ENCODE data around the gene CBLN3.
A peak's percentile ranks its signal among the peaks of the same experiment; 100 is the strongest.
"Not testable (repeated sequence)": the region's sequence is repeated elsewhere in the genome, so short reads cannot be mapped to it uniquely, and the experiment has no call there.

CBLN3 gene

DNA sequence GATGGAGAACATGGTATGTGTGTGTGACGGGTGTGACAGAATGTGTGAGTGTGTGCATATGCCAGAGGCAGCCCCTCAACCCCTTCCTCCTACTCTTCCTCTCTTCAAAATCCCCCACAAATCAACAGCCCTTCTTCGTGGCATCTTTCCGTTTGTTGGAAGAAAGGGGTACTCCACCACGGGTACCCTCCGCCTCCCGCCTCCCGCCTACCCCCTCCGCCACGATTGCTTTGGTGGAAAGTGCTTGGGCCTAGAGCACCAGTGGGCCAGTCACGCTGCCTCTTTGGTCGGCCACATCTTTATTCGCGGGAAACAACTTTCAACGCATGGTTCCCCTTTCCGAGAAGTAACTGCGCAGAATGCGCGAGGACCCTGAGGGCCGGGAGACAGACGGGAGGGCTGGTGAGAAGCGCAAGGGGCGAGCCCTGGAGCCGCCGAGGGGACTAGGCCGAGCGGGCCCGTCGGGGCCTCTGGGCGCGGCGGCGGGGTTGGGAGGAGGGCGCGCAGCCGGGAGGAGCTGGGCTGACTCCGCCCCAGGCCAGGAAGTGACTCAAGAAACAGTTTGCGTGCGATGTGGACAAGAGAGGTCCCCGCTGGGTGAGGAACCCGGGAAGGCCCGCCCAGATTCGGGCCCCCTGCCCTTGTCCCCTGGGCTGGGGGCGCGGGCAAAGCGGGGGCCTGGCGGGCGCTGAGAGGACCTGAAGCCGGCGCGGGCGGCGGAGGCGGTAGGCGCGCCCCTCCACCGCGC, at the start of gene CBLN3, which contains the start of gene KHNYN:
CBLN3 (minus strand) TSS at position 274 of the 748 bp plus-strand sequence. CDS start 614 bp downstream, outside the sequence.
KHNYN (plus strand) TSS at position 560 of the 748 bp plus-strand sequence. CDS start 777 bp downstream, outside the sequence.
- peak; percentile 80 for DNase-seq

DNA sequence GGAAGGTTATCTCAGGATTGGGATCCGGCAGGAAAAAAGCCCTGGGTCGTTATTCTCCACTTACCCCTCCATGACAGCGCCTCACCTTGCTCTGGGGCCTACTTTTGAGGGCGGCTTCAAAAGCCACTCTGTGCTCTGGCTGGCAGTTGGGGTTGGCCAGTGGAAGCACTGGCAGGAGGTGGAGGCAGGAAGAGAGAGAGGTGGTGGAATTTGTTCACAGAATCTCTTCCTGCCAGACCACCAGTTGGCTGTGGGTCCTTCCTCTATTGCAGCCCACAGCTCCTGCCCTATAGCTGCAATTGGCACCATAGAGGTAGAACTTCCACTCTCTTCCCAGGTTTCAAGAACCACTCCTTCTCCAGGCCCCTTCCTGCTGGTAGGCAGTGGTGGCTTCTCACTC, 45.8 kb upstream of the CBLN3 start:
- no peak for DNase-seq

DNA sequence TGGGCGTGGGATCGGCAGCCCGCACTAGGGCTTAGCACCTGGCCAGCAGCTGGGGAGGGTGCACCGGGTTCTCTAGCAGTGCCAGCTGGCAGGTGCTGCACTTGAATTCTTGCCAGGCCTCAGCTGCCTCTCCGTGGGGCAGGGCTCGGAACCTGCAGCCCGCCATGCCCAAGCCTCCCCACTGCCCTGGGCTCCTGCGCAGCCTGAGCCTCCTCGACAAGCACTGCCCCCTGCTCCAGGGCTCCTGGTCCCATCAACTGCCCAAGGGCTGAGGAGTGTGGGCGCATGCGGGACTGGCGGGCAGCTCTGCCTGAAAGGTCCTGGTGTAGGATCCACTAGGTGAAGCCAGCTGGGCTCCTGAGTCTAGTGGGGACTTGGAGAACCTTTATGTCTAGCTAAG, 43.7 kb upstream of the CBLN3 start:
- DNase-seq, result no peak

DNA sequence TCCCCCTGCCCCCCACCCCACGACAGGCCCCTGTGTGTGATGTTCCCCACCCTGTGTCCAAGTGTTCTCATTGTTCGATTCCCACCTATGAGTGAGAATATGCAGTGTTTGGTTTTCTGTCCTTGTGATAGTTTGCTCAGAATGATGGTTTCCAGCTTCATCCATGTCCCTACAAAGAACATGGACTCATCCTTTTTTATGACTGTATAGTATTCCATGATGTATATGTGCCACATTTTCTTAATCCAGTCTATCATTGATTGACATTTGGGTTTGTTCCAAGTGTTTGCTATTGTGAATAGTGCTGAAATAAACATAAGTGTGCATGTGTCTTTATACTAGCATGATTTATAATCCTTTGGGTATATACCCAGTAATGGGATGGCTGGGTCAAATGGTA, 41.0 kb upstream of the CBLN3 start:
- not testable (repeated sequence) for DNase-seq

DNA sequence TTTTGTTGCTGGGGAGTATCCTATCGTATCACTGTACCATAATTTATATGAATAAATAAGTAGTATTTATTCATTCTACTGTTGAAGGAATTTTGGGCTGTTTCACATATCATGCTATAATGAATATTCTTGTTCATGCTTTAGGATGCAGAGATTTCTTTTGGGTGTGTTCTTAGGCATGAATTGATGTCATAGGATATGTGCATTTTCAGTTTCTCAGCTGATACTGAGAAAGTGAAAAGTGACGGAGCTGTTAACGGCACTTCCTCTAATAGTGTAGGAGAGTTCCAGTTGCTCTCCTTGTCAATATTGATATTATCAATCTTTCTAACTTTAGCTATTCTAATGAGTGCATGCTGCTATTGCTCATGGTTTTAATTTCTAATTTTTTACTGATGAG, 36.3 kb upstream of the CBLN3 start:
- no peak for DNase-seq

DNA sequence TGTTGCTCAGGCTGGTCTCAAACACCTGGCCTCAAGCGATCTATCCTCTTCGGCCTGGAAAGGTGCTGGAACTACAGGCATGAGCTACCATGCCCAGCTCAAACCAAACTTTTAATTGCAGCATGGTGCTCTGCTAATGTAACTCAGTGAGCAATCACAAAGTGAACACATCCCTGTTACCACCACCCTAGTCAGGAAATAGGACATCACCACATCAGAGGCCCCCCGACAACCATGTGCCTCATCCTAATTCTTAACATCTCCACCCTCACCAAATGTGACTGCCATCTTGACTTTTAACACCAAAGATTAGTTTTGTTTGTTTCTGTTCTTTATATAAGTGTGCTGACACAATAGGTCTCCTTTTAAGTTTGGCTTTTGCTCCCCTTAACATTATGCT, 35.9 kb upstream of the CBLN3 start:
- no peak for DNase-seq

DNA sequence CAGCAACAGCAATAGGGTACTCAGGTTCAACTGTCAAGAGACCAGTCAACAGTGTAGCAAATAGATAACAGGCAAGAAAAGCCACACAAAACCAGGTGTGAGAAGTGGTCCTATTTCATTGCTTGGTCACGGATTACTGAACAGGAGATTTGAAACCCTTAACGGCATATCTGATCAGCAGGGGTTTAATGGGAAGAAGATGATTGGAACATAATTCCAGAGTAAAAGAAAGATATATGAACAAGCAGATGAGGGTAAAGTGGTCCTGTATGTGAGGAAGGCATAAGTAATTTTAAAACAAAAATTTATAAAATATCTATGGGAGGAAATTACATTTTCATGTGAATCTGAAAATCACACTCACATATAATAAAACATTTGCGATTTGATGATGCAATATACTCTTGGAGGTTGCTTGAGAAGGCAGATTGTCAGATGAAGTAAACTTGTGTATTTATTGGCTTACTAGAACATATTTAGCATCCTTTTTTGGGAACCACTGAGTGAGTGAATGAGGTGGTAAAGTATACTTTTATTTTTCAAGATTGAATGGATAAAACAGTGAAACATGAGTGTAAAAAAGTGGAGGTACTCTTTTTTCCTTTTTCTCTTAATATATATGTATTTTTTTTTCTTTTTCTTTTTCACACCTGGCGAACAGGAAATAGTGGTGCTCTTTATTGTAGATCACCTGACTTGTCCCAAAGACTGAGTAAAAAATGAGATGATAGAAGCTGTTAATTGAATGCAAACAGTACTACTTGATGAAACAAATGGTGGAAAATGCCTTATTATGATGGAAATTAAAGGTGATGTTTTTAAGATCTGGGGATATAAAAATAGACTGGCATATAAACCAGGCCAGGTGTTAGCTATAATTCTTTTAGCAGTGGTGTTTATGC, 34.7 kb upstream of the CBLN3 start:
- DNase-seq, result no peak

DNA sequence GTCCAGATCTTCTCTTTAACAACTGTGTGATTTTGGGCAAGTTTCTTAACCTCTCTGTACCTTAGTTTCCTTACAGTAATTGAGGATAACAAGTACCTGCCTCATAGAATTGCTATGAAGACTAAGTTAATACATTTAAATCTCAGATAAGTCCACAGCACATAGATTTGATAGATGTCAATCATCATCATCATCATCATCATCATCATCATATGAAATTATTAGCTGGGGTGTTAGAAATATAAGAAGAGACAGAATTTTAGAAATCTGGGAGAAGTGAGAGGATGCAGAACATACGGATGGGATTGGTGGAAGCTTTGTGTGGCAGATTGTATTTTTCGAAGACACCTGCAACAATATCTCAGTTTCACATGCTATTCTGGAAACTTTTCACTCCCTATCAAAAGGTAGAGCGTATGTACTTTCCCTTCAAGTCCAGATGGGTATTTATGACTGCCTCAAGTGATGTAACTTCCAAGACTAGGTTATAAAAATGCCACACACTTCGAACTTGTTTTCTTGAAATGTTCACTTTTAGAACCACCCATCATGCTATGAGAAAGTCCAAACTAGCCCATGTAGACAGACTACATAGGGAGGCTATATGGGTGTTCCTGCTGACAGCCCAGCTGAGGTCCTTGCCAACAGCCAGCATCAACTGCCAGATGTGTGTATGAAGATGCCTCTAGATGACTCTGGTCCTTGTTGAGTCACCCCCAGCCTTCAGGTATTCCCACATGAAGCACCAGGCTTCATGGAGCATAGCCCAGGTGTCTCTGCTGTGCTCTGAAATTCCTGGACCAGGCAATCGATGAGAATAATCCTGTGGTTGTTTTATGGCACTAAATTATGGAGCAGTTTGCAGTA, 33.8 kb upstream of the CBLN3 start:
- no peak for DNase-seq

DNA sequence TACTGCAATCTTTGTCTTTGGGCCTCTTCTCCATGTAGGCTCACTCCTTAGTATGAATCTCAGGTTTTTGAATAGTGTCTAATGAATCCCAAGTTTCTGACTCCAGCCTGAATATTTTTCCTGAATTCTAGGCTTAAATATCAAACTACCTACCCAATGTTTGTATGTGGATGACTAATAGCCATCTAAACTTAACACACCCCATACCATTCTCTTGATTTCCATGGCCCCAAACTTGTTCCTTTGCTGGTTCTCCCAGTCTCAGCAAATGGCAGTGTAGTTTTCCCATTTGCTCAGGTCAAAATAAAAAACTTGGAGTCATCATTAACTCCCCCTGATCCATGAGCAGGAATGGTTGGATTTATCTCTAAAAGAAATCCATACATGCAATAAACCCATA, 31.9 kb upstream of the CBLN3 start:
- no peak for DNase-seq

DNA sequence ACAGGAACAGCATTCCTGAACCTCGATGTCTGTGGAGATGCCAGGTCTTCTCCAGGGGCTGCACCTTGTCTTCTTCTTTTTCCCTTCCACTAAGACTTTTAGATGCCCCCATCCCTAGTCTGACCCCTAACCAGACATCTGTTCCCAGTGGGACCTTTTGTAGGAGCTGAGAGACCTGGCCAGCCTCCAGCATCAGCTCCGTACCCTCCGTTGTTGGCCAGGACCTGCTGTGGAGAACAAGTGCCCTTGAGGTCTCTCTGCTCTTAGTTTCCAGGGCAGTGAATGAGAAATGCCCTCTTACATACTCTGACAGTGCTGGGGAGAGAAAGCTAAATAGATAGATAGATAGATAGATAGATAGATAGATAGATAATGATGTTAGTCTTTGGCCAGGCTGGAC, 29.9 kb upstream of the CBLN3 start:
- DNase-seq, result no peak

DNA sequence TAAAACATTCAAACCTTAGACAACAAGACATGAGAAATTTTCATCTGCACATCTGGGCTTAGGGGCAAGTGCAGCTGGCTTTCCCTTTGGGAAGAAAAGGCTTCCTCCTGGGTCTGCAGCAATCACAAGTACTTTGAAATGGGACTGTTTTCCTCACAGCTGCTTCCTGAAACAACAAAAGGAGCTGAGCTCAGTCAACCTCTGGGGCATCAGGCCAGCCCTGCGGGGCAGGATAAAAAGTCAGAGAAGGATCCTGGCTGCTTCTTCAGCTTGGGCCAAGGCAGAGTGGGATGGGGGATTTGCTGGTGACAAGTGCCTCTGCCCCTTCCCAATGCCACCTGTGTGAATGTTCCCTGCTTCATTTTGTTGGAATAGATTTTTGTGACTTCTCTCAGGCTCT, 29.3 kb upstream of the CBLN3 start:
- no peak for DNase-seq

DNA sequence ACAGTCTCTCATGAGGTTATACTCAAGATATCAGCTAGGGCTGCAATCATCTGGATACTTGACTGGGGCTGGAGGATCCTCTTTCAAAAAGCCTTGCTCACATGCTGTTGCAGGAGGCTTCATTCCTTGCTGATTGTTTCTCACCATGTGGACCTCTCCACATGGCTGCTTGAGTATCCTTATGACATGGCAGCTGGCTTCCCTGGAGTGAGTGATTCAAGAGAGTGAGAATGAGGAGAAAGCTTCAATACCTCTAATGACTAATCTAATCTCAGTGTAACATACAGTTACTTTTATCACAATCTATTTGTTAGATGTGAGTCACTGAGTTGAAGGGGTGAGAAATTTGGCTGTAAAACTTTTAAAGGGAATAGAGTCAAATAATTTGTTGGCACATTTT, 27.5 kb upstream of the CBLN3 start:
- DNase-seq, result no peak

DNA sequence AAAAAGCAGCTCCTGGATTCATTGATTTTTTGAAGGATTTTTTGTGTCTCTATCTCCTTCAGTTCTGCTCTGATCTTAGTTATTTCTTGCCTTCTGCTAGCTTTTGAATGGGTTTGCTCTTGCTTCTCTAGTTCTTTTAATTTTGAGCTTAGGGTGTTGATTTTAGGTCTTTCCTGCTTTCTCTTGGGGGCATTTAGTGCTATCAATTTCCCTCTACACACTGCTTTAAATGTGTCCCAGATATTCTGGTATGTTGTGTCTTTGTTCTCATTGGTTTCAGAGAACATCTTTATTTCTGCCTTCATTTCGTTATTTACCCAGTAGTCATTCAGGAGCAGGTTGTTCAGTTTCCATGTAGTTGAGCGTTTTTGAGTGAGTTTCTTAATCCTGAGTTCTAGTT, 21.4 kb upstream of the CBLN3 start:
- DNase-seq, result not testable (repeated sequence)

DNA sequence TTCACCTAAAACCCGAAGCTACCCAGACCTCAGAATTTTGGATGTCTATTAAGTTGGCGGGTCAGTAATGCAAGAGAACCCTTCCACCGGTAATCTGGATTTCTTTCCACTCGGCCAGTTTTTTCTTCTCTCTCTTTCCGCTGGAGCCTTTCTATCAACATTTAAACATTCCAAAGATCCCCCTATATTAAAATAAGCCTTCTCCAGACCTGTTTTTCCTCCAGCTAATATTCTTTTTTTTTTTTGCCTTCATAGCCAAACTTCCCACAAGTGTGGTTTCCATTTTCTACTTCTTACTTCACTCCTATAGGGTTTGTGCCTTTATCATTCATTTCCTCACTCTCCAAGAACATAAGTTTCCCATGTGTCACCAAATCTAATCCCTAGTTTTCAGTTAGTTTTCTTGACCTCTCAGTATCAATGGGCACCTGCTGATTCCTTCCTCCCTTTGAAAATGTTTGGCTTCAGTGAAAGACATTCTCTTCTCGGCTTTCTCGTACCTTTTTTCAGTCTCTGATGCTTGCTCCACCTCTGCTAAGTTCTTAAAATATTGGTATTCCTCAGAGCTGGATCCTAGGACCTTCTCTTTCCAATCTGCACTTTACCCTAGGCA, 13.7 kb upstream of the CBLN3 start:
- DNase-seq, result no peak

DNA sequence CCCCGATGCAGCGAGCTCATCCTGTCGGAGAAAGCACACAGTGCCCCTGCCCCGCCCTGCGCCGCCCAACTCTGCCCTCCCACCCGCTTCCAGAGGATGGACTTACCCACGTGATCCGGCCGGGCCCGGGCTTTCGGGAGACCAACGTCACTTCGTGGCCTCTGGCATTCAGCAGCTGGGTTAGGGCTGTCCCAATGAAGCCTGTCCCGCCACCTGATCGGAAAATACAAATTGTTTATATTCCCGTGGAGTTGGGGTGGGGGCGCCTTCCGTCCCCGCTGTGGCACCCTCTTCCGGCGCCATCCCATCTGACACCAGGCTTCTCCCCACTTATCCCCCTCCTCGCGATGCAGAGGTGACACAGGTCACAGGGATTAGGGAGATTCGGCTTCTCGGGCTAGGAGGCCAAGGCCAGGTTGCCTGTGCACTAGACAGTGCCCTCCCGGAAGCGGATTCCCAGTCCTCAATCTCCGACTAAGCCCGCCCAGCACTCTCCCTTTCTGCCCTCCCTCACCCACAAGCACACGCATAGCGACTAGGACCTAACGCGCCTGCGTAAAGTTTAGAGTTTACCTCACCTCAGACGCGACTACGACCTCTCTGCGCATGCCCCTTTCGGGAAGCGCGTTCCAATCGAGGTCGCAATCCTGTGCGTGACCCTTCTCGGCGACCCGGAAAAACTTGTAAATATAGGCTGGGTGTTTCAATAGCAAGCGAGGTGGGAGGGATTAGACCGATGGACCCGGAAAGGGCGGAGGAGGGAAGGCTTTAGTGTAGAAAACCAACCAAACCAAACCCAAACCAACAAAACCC, 13.0 kb upstream of the CBLN3 start, which contains the start of gene SDR39U1:
SDR39U1 (minus strand) TSS at position 537 of the 813 bp plus-strand sequence; CDS start at position 530, 7 bp downstream.
- peak; percentile 99 for DNase-seq

DNA sequence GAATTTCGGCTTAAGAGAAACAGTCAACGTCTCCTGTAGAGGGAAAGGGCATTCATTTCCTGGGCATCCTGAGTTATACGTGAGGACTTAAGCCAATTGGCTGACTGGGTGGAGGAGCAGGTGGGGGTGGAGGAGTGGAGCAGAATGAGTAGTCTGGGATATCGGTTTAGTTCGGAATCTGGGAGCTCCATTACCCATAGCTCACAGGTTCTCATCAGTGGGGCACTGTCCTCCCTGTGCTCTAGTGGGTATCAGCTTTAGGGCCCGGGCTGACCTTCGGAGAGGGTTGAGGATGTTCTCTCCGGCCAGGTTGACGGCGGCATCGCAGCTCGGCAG, 12.4 kb upstream of the CBLN3 start:
- peak; percentile 52 for DNase-seq

DNA sequence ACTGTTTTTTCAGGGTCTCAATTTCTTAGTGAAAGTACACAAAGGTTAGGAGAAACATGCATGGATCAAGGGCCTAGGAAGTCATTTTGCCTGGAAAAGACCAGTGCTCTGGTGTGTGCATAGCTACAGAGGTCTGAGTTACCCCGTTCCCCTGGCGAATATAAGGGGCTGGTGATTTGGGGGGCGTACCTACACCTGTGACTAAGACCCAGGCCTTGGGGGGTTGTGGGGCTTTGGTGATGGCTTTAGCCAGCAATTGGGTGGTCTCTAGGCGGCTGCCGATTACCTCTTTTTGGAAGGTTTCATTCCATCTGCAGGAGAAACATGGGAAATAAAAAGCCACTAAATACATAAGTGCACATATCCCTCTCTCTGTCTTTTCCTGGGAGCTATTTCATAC, 12.0 kb upstream of the CBLN3 start:
- no peak for DNase-seq

DNA sequence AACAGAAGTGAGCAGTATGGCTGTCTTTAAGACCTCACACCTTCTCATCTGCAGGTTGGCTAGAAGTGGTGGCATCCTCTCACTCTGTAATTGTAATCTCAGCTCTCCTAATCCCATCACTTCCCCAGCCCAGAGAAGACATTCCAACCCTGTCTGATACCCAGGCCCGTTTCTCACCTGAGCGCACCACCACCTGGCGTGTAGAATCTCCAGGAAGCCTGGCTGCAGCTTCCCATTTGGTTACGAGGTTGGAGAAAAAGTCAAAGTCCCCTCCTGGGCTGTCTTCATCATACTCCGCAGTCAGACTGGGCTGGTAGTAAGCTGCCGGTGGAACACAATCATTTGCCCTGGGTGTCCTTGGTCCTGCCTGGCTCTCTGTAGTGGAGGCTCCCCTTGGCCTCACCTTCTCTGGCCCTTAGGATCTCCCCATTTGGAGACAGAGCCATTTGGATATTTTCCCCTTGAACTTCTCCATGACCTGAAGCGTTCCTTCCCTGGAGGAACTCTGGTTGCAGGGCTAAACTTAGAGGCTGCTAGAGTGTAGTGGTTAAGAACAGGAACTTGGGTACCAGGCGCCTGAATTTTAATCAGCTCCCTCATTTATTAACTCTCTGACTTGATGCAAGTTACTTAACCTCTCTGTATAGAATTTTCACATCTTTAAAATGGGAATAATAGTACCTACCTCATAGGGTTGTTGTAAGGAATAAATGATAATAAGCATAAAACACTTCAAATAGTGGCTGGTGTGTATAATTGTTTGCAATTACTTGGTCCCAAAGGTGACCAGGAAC, 11.3 kb upstream of the CBLN3 start:
- DNase-seq, result no peak

DNA sequence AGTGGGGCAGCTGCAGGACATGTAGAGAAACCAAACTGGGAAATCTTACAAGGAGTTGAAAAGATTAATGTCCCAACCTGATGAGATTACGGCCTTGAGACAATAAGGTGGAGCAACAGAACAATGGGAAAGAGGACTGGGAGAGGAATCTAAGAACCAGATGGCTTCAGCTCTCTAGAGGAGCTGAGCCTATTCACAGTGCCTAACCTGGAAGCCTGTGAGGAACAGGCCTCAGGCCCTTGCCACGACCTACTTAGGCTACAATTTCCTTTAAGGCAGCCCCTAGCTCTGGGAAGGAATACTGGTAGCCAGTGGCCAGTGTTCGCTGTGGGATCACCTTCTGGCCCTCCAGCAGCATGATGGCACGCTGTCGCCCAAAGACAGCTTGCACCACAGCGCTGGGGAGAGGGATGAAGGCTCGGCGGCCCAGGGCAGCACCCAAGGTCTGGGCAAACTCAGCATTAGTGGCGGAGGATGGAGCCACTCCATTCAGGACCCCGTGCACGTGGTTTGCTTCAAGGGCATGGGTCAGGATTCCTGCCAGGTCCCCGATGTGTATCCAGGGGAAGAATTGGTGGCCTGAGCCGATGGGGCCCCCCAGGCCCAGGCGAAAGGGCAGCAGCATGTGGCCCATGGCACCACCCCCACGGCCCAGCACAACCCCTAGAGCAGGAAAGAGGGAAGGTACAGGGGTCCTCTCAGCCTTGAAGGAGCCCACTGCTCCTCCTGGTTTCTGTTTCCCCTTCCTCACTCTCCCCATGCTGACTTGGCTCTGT, 10.6 kb upstream of the CBLN3 start:
- no peak for DNase-seq

DNA sequence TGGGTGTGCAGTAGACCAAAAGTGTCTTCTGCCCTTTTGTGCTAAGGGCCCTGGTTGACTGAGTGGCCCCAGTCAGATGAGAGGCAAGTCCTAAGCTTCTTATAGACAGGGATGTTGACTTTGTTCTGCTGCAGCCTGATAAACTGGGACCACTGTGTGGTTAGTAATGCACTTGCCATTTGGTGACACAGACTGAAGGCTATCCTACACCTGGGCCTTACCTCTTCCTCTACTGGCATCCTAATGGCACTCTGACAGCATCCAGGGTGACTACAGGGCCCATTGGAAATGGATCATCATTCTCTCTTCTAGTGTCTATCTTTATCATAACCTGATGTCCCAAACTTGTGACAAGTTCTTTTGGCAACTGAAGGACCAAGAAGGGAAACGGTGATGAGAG, 9.8 kb upstream of the CBLN3 start:
- no peak for DNase-seq
